ENCODE data around the gene ABCB4. TPM values are rescaled to one million over a fixed set of nuclear protein-coding genes. Genes with fewer than 3 reads are reported as not detected.
"Not testable (repeated sequence)": the region's sequence is repeated elsewhere in the genome, so short reads cannot be mapped to it uniquely, and the experiment has no call there.

ABCB4 gene
- polyA plus RNA-seq, 1 experiment, result 0.05 TPM

DNA sequence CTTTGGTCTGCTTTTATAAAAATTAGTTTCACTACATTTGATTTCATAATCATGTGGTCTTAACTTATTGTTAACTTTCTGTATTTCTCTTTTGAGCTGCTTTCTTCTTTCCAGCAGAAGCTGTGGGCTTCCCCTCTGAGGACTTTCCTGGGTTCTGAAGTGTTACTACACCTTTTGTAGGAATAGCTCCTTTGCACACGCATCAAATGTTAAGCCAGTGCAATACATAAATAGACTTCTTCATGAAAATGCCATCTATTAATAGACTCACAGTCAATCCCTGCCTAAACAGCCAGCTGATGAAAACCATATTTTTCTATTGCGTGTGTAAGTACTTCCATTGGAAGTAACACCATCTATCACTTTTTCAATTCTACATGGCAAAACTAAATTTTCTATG is 1.5 kb downstream of the ABCB4 start:
- Histone ChIP-seq H3K4me3 (ENCODE audit: low read depth, low read length) (no peak overlapping the region), H3K27me3 (ENCODE audit: control insufficient read depth, insufficient read depth, low read length) (peaks cover 15% of the 10 kb centered on the region), H3K9me3 (ENCODE audit: control insufficient read depth, insufficient read depth, low read length) (no peaks in the 10 kb centered on the region), H3K27ac (ENCODE audit: low read depth, low read length) (no peak overlapping the region)
- DNase-seq (ENCODE audit: low read depth, low spot score), result no peak
- CTCF ChIA-PET, result no interaction called here
- POLR2A ChIA-PET, result no interaction called here
- TF ChIP-seq, protein P1, sequence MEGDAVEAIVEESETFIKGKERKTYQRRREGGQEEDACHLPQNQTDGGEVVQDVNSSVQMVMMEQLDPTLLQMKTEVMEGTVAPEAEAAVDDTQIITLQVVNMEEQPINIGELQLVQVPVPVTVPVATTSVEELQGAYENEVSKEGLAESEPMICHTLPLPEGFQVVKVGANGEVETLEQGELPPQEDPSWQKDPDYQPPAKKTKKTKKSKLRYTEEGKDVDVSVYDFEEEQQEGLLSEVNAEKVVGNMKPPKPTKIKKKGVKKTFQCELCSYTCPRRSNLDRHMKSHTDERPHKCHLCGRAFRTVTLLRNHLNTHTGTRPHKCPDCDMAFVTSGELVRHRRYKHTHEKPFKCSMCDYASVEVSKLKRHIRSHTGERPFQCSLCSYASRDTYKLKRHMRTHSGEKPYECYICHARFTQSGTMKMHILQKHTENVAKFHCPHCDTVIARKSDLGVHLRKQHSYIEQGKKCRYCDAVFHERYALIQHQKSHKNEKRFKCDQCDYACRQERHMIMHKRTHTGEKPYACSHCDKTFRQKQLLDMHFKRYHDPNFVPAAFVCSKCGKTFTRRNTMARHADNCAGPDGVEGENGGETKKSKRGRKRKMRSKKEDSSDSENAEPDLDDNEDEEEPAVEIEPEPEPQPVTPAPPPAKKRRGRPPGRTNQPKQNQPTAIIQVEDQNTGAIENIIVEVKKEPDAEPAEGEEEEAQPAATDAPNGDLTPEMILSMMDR (IDR thresholded peaks at IDR 0.05; ENCODE audit: low read depth, low read length), result no peak

GRCh38 chr7:87473192-87473591 is 2.3 kb downstream of the ABCB4 start:
- no peaks in the 10 kb centered on the region for H3K9me3 ChIP-seq (ENCODE audit: control insufficient read depth, insufficient read depth, low read length)
- TF ChIP-seq, protein P1 (IDR thresholded peaks at IDR 0.05; ENCODE audit: low read depth, low read length), result no peak
- DNase-seq (ENCODE audit: low read depth, low spot score), result no peak
- CTCF ChIA-PET, result no interaction called here
- H3K4me3 ChIP-seq (ENCODE audit: low read depth, low read length), result no peak overlapping the region
- H3K27me3 ChIP-seq (ENCODE audit: control insufficient read depth, insufficient read depth, low read length), result peaks cover 15% of the 10 kb centered on the region
- no peak overlapping the region for H3K27ac ChIP-seq (ENCODE audit: low read depth, low read length)
- POLR2A ChIA-PET, result no interaction called here

DNA sequence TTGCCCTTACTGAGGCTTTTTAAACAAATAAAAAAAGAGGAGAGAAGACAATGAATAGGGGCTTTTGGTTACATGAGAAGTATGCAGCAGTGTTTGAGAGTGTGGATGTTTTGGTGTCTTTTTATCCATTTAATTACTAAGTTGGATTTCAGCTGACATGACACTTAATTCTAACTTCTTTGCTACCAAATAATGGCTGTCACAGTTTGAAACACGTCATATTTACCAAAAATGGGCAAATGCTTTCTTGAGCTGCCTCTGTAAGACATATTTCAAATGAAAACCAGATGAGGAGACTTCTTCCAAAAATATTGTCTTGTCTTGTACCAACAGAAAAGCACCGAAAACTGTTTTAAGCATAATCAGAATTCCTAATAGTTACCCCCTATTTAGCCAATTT is 4.0 kb downstream of the ABCB4 start:
- Histone ChIP-seq H3K9me3 (ENCODE audit: control insufficient read depth, insufficient read depth, low read length) (no peaks in the 10 kb centered on the region), H3K27me3 (ENCODE audit: control insufficient read depth, insufficient read depth, low read length) (peaks cover 15% of the 10 kb centered on the region), H3K27ac (ENCODE audit: low read depth, low read length) (no peak overlapping the region), H3K4me3 (ENCODE audit: low read depth, low read length) (no peak overlapping the region)
- no peak for DNase-seq (ENCODE audit: low read depth, low spot score)
- POLR2A ChIA-PET, result no interaction called here
- TF ChIP-seq, protein P1 (IDR thresholded peaks at IDR 0.05; ENCODE audit: low read depth, low read length), result no peak
- CTCF ChIA-PET, result no interaction called here

DNA sequence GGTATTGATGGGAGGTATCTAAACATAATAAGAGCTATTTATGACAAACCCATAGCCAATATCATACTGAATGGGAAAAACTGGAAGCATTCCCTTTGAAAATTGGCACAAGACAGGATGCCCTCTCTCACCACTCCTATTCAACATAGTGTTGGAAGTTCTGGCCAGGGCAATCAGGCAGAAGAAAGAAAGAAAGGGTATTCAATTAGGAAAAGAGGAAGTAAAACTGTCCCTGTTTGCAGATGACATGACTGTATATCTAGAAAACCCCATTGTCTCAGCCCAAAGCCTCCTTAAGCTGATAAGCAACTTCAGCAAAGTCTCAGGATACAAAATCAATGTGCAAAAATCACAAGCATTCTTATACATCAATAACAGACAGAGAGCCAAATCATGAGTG is 6.3 kb downstream of the ABCB4 start:
- DNase-seq (ENCODE audit: low read depth, low spot score), result not testable (repeated sequence)

GRCh38 chr7:87465534-87465880 is 10.0 kb downstream of the ABCB4 start:
- H3K9me3 ChIP-seq (ENCODE audit: control insufficient read depth, insufficient read depth, low read length); DNase-seq (ENCODE audit: low read depth, low spot score); H3K27me3 ChIP-seq (ENCODE audit: control insufficient read depth, insufficient read depth, low read length); H3K4me3 ChIP-seq (ENCODE audit: low read depth, low read length); POLR2A ChIA-PET; CTCF ChIA-PET; H3K27ac ChIP-seq (ENCODE audit: low read depth, low read length): not testable (repeated sequence)

More for the DNA sequence above, 6.3 kb downstream of the ABCB4 start:
- POLR2A ChIA-PET; H3K27me3 ChIP-seq (ENCODE audit: control insufficient read depth, insufficient read depth, low read length); CTCF ChIA-PET; H3K4me3 ChIP-seq (ENCODE audit: low read depth, low read length); H3K27ac ChIP-seq (ENCODE audit: low read depth, low read length); H3K9me3 ChIP-seq (ENCODE audit: control insufficient read depth, insufficient read depth, low read length): not testable (repeated sequence)

- H3K27ac ChIP-seq (ENCODE audit: low read depth, low read length); H3K27me3 ChIP-seq (ENCODE audit: control insufficient read depth, insufficient read depth, low read length); H3K4me3 ChIP-seq (ENCODE audit: low read depth, low read length); H3K9me3 ChIP-seq (ENCODE audit: control insufficient read depth, insufficient read depth, low read length); DNase-seq (ENCODE audit: low read depth, low spot score); POLR2A ChIA-PET; CTCF ChIA-PET: not testable (repeated sequence)
Measured at GRCh38 chr7:87464830-87465533, 10.5 kb downstream of the ABCB4 start.

Measured in AG04450 (cell line).